HEK293 (cell line): ENCODE data around the gene OR8D1.

ENCODE experiments used
- TCF7L2 ChIP-seq: IDR thresholded peaks from 2 replicates; pipeline ENCODE4 v1.6.1; 2011; ENCODE audit warnings: low read depth, mild to moderate bottlenecking, inconsistent platforms, low read length, moderate library complexity, borderline replicate concordance
- ZBTB21 ChIP-seq: fragments of 450-650 bp; formaldehyde crosslinking; IDR thresholded peaks from 2 replicates; pipeline ENCODE4 v1.5.1; 2017; ENCODE audit warnings: missing biosample characterization, missing genetic modification characterization
- ZNF544 ChIP-seq: fragments of 450-650 bp; formaldehyde crosslinking; IDR thresholded peaks from 2 replicates; pipeline ENCODE4 v1.5.0; 2017; ENCODE audit warnings: missing biosample characterization, missing genetic modification characterization
- ZSCAN23 ChIP-seq: fragments of 450-650 bp; formaldehyde crosslinking; IDR thresholded peaks from 2 replicates; pipeline ENCODE4 v1.5.1; 2016; ENCODE audit warnings: missing biosample characterization, missing genetic modification characterization
- TF ChIP-seq, protein P1 (sequence below): fragments of 450-650 bp; formaldehyde crosslinking; IDR thresholded peaks from 2 replicates; pipeline ENCODE4 v1.5.1; 2016; ENCODE audit warnings: missing biosample characterization, missing genetic modification characterization
- TF ChIP-seq, protein P2 (sequence below): fragments of 450-650 bp; IDR thresholded peaks from 2 replicates; pipeline ENCODE4 v1.5.1; 2018; ENCODE audit warnings: missing biosample characterization, mild to moderate bottlenecking, missing genetic modification characterization

DNA sequence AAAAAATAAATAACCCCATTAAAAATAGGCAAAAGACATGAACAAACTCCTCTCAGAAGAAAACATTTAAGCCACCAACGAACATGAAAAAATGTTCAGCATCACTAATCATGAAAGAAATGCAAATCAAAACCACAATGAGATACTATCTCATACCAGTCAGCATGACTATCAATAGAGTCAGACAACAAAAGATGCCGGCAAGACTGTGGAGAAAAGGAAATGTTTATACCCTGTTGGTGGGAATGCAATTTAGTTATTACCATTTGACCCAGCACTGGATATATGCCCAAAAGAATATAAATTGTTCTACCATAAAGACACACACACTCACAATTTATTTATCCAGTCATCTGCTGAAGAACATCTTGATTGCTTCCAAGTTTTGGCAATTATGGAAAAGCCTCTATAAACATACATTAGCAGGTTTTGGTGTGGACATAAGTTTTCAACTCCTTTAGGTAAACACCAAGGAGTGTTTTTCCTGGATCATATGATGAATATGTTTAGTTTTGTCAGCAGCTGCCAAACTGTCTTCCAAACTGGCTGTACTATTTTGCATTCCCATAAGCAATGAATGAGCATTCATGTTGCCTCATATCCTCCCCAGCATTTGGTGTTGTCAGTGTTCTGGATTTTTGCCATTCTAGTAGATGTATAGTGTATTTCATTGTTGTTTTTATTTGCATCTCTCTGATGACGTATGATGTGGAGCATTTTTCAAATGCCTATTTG is 28.0 kb downstream of the OR8D1 start:
- TF ChIP-seq, protein P1, sequence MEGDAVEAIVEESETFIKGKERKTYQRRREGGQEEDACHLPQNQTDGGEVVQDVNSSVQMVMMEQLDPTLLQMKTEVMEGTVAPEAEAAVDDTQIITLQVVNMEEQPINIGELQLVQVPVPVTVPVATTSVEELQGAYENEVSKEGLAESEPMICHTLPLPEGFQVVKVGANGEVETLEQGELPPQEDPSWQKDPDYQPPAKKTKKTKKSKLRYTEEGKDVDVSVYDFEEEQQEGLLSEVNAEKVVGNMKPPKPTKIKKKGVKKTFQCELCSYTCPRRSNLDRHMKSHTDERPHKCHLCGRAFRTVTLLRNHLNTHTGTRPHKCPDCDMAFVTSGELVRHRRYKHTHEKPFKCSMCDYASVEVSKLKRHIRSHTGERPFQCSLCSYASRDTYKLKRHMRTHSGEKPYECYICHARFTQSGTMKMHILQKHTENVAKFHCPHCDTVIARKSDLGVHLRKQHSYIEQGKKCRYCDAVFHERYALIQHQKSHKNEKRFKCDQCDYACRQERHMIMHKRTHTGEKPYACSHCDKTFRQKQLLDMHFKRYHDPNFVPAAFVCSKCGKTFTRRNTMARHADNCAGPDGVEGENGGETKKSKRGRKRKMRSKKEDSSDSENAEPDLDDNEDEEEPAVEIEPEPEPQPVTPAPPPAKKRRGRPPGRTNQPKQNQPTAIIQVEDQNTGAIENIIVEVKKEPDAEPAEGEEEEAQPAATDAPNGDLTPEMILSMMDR (tag by site-specific recombination) = no peak
- TF ChIP-seq ZNF544 (tag by site-specific recombination) = no peak
- TF ChIP-seq ZSCAN23 (tag by site-specific recombination) = no peak
- TF ChIP-seq, protein P2, sequence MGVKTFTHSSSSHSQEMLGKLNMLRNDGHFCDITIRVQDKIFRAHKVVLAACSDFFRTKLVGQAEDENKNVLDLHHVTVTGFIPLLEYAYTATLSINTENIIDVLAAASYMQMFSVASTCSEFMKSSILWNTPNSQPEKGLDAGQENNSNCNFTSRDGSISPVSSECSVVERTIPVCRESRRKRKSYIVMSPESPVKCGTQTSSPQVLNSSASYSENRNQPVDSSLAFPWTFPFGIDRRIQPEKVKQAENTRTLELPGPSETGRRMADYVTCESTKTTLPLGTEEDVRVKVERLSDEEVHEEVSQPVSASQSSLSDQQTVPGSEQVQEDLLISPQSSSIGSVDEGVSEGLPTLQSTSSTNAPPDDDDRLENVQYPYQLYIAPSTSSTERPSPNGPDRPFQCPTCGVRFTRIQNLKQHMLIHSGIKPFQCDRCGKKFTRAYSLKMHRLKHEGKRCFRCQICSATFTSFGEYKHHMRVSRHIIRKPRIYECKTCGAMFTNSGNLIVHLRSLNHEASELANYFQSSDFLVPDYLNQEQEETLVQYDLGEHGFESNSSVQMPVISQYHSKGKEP (tag by site-specific recombination) = no peak
- no peak for TF ChIP-seq TCF7L2
- no peak for TF ChIP-seq ZBTB21 (tag by site-specific recombination)
